H1 (cell line): ENCODE measurements around the gene NAV3.

Experiments used
- POLR2A ChIP-seq, 2 experiments: IDR thresholded peaks; 1 replicate in 1 of 2; 2 replicates in 1 of 2; pipeline ENCODE4 v1.6.1; 2011; ENCODE audit warnings: low read depth in 2 of 2, low read length in 2 of 2, mild to moderate bottlenecking in 2 of 2; ENCODE audit errors: control extremely low read depth in 1 of 2
- TEAD4 ChIP-seq: IDR thresholded peaks from 2 replicates; pipeline ENCODE4 v1.6.1; 2012; ENCODE audit warnings: low read depth, low read length, inconsistent platforms, mixed read lengths
- YY1 ChIP-seq: IDR thresholded peaks from 2 replicates; pipeline ENCODE4 v1.6.1; 2011; ENCODE audit warnings: low read depth, mild to moderate bottlenecking, low read length

DNA sequence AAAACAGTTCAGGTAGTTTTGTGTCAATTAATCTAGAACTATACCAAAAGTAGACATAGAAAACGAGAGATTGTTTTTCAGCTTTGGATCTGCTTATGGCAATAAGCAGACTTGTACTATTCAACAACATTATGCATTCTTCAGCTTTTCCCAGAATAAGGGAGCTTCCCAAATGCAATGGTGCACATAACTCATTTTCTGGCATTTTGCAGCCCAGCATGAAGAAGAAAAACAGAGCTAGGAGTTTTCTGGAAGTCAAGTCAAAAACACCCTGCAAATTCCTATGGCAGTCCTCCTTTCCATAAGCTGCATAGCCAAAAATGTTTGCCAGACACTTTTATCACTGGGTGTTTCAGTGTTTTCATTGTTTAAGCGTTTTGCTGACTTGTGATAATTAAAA is 314.7 kb downstream of the NAV3 start:
- no peak for TF ChIP-seq TEAD4
- TF ChIP-seq POLR2A (IDR thresholded peaks at IDR 0.05; ENCODE audit: control extremely low read depth in 1 of 2, low read depth in 2 of 2, low read length in 2 of 2), result no peak
- no peak for TF ChIP-seq YY1
